Panc1 (cell line): Measurements from ENCODE around the gene MCOLN1. TPM values are rescaled to one million over a fixed set of nuclear protein-coding genes. Genes with fewer than 3 reads are reported as not detected.

ENCODE experiments used
- ATAC-seq: fragments of 200-7000 bp; cut with Tn5 transposase; 2 replicates; pipeline ENCODE4 v1.9.1; 2020; ENCODE audit warnings: mild to moderate bottlenecking, moderate library complexity
- BruUV-seq: library from RNA; stranded (reverse); fragments of 400-500 nt; replicated peaks from 2 replicates; lab custom pipeline; 2021; lab: Mats Ljungman, UMichigan
- CTCF ChIA-PET: fragments of 300-600 bp; sonication (Branson Sonifier 250); formaldehyde crosslinking; loops from one replicate; lab custom pipeline; 2022; ENCODE audit warnings: antibody characterized with exemption; lab: Charles Lee
- POLR2A ChIA-PET: fragments of 300-600 bp; sonication (Branson Sonifier 250); formaldehyde crosslinking; loops from one replicate; lab custom pipeline; 2022; ENCODE audit warnings: antibody characterized with exemption; lab: Charles Lee
- DNase-seq: peaks from one replicate; pipeline ENCODE4 v3.0.0-alpha.2; 2010; ENCODE audit warnings: low read depth, low spot score
- H3K27ac ChIP-seq: 2 replicates; pipeline ENCODE4 v1.5.1; 2011; ENCODE audit warnings: mild to moderate bottlenecking, low read length, inconsistent platforms
- H3K27me3 ChIP-seq: fragments of 200-500 bp; sonication (Bioruptor generic); 2 replicates; pipeline ENCODE4 v1.6.0; 2014; ENCODE audit warnings: low read length, inconsistent platforms; ENCODE audit not compliant: control insufficient read depth, insufficient read depth
- H3K36me3 ChIP-seq: fragments of 200-500 bp; sonication (Bioruptor generic); 2 replicates; pipeline ENCODE4 v1.5.1; 2014; ENCODE audit warnings: inconsistent platforms, mild to moderate bottlenecking, low read length, moderate library complexity; ENCODE audit not compliant: control insufficient read depth, insufficient read depth
- H3K4me1 ChIP-seq: 2 replicates; pipeline ENCODE4 v1.5.1; 2011; ENCODE audit warnings: inconsistent platforms, mild to moderate bottlenecking, low read length, moderate library complexity; ENCODE audit not compliant: control insufficient read depth, insufficient read depth
- H3K4me3 ChIP-seq, 2 experiments: 2 replicates each; pipeline ENCODE4 v1.5.1; 2011 to 2012; ENCODE audit warnings: low read depth in 2 of 2, low read length in 2 of 2, mild to moderate bottlenecking in 2 of 2, inconsistent platforms in 1 of 2, moderate library complexity in 1 of 2
- H3K9me3 ChIP-seq: fragments of 200-500 bp; sonication (Bioruptor generic); 2 replicates; pipeline ENCODE4 v1.5.1; 2014; ENCODE audit warnings: low read depth, mild to moderate bottlenecking, inconsistent platforms, low read length, moderate library complexity; ENCODE audit not compliant: control insufficient read depth, insufficient read depth
- POLR2AphosphoS5 ChIP-seq: IDR thresholded peaks from 2 replicates; pipeline ENCODE4 v1.6.1; 2012; ENCODE audit warnings: mild to moderate bottlenecking, low read depth, low read length, moderate library complexity
- REST ChIP-seq, 2 experiments: IDR thresholded peaks; 2 replicates each; pipeline ENCODE4 v1.6.1; 2011 to 2012; ENCODE audit warnings: low read depth in 2 of 2, control low read depth in 1 of 2, low read length in 1 of 2, mild to moderate bottlenecking in 1 of 2, moderate library complexity in 1 of 2; ENCODE audit not compliant: insufficient read depth in 1 of 2
- SIN3A ChIP-seq: IDR thresholded peaks from 2 replicates; pipeline ENCODE4 v1.6.1; 2012; ENCODE audit warnings: low read depth, mild to moderate bottlenecking, low read length, moderate library complexity, borderline replicate concordance; ENCODE audit not compliant: insufficient read depth
- TCF7L2 ChIP-seq: IDR thresholded peaks from 2 replicates; pipeline ENCODE4 v1.6.1; 2011; ENCODE audit warnings: mild to moderate bottlenecking, low read depth, low read length, inconsistent platforms
- in situ Hi-C: cut with HindIII; loops from 2 replicates; pipeline ENCODE4 v1.10.0; 2016; ENCODE audit warnings: low sequenced_read_pairs, low pct_unique_long_range_greater_than_20kb
- intact Hi-C: fragments of 100-400 bp; cut with micrococcal nuclease; formaldehyde crosslinking; loops from one replicate; pipeline ENCODE4 v1.10.0; 2022; ENCODE audit not compliant: unreplicated experiment
- total RNA-seq: library from RNA; stranded (reverse); gene quantifications from one replicate; pipeline ENCODE4 v1.2.1, GENCODE V29; 2021; ENCODE audit not compliant: unreplicated experiment
- TF ChIP-seq, protein P1 (sequence below): fragments of 450-650 bp; IDR thresholded peaks from 2 replicates; pipeline ENCODE4 v1.5.1; 2017; ENCODE audit warnings: mild to moderate bottlenecking

The MCOLN1 gene
- total RNA-seq, 1 experiment from 2014 or later: 28.0 TPM

DNA sequence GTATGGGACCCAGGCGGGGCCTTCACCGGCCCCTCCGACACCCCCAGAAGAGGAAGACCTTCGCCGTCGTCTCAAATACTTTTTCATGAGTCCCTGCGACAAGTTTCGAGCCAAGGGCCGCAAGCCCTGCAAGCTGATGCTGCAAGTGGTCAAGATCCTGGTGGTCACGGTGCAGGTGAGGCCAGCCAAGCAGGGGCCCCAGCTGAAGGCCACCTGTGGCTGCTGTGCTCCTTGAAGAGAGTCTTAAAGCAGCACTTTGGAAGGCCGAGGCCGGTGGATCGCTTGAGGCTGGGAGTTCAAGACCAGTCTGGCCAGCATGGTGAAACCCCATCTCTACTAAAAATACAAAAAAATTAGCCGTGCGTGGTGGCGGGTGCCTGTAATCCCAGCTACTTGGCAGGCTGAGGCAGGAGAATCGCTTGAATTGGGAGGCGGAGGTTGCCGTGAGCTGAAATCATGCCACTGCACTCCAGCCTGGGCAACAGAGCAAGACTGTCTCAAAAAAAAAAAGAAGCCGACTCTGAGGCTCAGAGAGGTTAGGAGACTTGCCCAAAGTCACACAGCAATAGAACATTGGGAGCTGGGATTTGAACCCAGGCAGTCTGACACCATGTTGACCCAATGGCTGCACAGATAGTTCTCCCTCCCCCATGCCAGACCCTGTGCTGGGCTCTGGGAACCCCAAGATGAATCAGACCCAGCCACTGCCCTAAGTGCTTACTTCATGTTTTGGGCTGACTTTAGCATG is 2.7 kb downstream of the MCOLN1 start:
- intact Hi-C loops (no loop called here), in situ Hi-C loops (no loop called here)
- ChIA-PET POLR2A (no interaction called here), CTCF (no interaction called here)
- Histone ChIP-seq H3K4me3 (no peak overlapping the region), H3K36me3 (no peaks in the 10 kb centered on the region; the same call in 1 of the 2 replicates), H3K4me1 (no peaks in the 10 kb centered on the region), H3K27me3 (no peaks in the 10 kb centered on the region), H3K27ac (no peak overlapping the region), H3K9me3 (no peaks in the 10 kb centered on the region)
- no peak for ATAC-seq
- BruUV-seq: no TSS peak
- no peak for TF ChIP-seq TCF7L2
- TF ChIP-seq, protein P1, sequence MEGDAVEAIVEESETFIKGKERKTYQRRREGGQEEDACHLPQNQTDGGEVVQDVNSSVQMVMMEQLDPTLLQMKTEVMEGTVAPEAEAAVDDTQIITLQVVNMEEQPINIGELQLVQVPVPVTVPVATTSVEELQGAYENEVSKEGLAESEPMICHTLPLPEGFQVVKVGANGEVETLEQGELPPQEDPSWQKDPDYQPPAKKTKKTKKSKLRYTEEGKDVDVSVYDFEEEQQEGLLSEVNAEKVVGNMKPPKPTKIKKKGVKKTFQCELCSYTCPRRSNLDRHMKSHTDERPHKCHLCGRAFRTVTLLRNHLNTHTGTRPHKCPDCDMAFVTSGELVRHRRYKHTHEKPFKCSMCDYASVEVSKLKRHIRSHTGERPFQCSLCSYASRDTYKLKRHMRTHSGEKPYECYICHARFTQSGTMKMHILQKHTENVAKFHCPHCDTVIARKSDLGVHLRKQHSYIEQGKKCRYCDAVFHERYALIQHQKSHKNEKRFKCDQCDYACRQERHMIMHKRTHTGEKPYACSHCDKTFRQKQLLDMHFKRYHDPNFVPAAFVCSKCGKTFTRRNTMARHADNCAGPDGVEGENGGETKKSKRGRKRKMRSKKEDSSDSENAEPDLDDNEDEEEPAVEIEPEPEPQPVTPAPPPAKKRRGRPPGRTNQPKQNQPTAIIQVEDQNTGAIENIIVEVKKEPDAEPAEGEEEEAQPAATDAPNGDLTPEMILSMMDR: no peak
- no peak for TF ChIP-seq SIN3A
- no peak for TF ChIP-seq POLR2AphosphoS5
- TF ChIP-seq REST (IDR thresholded peaks at IDR 0.05; ENCODE audit: insufficient read depth in 1 of 2, low read depth in 2 of 2, low read length in 1 of 2): no peak
- DNase-seq: no peak

GRCh38 chr19:7526059-7526929 is 3.9 kb downstream of the MCOLN1 start:
- no peaks in the 10 kb centered on the region for H3K4me1 ChIP-seq
- H3K9me3 ChIP-seq: no peaks in the 10 kb centered on the region
- H3K27me3 ChIP-seq: no peaks in the 10 kb centered on the region
- in situ Hi-C loops: no loop called here
- H3K36me3 ChIP-seq: no peaks in the 10 kb centered on the region; the same call in 1 of the 2 replicates
- ATAC-seq: no peak
- ChIA-PET CTCF (no interaction called here), POLR2A (no interaction called here)
- BruUV-seq: no TSS peak
- no peak for DNase-seq
- no peak overlapping the region for H3K27ac ChIP-seq
- intact Hi-C loops: no loop called here
- H3K4me3 ChIP-seq: no peak overlapping the region
- TF ChIP-seq REST (IDR thresholded peaks at IDR 0.05; ENCODE audit: insufficient read depth in 1 of 2, low read depth in 2 of 2, low read length in 1 of 2): no peak
- no peak for TF ChIP-seq POLR2AphosphoS5
- no peak for TF ChIP-seq TCF7L2
- TF ChIP-seq SIN3A: no peak
- TF ChIP-seq, protein P1: no peak
